Cardiac muscle cell (in vitro differentiated cells and primary cell): ENCODE measurements around the gene ZNF837. TPM values are rescaled to one million over a fixed set of nuclear protein-coding genes. Genes with fewer than 3 reads are reported as not detected.

ENCODE experiments used
- DNase-seq, 2 donors: peaks; one replicate each; pipeline versions ENCODE4 v3.0.0 to v3.0.0-alpha.2; 2010 to 2017; ENCODE audit warnings: low read depth in 1 of 2, low spot score in 1 of 2
- H3K27ac ChIP-seq: fragments of 200-600 bp; sonication (generic); 2 replicates; pipeline ENCODE4 v1.5.1; 2016
- H3K27me3 ChIP-seq: fragments of 200-600 bp; sonication (generic); 2 replicates; pipeline ENCODE4 v1.6.0; 2016; ENCODE audit warnings: control low read depth
- H3K36me3 ChIP-seq: fragments of 200-600 bp; sonication (generic); 2 replicates; pipeline ENCODE4 v1.5.1; 2016; ENCODE audit warnings: control low read depth
- H3K4me1 ChIP-seq: fragments of 200-600 bp; sonication (generic); 2 replicates; pipeline ENCODE4 v1.8.1; 2017; ENCODE audit warnings: low read depth, mild to moderate bottlenecking, mixed run types
- H3K4me3 ChIP-seq: fragments of 200-600 bp; sonication (generic); 2 replicates; pipeline ENCODE4 v1.5.1; 2016; ENCODE audit warnings: mild to moderate bottlenecking
- H3K9me3 ChIP-seq: fragments of 200-600 bp; sonication (generic); 2 replicates; pipeline ENCODE4 v1.5.1; 2017; ENCODE audit warnings: low read depth, mild to moderate bottlenecking, control low read depth
- polyA plus RNA-seq: library from polyadenylated mRNA; unstranded; fragments of >200 nt; fragmentation: Nextera tagmentation; extraction: Ambion mirVana; gene quantifications from 2 replicates; pipeline ENCODE4 v1.2.1, GENCODE V29; 2016
- total RNA-seq: library from RNA; depleted of rRNA; stranded (reverse); fragments of >200 nt; gene quantifications from 2 replicates; pipeline ENCODE4 v1.2.3, GENCODE V29; 2016
- TF ChIP-seq, protein P1 (sequence below): IDR thresholded peaks from 2 replicates; pipeline ENCODE4 v1.5.1; 2012; ENCODE audit warnings: low read depth, mild to moderate bottlenecking, low read length

Gene ZNF837
- total and polyA plus RNA-seq, 2 experiments from 2014 or later: 8.9 to 9.1 TPM

DNA sequence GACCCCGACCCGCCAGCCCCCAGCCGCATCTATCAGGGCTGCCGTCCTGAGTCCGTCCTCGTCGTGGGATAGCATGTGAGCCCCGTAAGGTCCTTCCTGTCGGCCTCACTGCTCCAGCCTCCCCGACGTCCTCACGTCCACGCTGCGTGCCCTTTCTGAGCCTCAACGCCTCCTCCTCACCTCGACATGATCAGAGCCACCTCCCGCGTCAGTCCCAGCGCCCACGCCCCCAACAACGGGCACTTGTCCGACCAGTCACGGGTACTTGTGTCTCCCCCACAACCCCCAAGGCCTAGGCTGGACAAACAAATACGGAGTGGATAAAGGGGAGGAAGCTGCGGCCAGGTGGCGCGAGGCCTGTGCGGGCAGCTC, 18.9 kb downstream of the ZNF837 start:
- TF ChIP-seq, protein P1, sequence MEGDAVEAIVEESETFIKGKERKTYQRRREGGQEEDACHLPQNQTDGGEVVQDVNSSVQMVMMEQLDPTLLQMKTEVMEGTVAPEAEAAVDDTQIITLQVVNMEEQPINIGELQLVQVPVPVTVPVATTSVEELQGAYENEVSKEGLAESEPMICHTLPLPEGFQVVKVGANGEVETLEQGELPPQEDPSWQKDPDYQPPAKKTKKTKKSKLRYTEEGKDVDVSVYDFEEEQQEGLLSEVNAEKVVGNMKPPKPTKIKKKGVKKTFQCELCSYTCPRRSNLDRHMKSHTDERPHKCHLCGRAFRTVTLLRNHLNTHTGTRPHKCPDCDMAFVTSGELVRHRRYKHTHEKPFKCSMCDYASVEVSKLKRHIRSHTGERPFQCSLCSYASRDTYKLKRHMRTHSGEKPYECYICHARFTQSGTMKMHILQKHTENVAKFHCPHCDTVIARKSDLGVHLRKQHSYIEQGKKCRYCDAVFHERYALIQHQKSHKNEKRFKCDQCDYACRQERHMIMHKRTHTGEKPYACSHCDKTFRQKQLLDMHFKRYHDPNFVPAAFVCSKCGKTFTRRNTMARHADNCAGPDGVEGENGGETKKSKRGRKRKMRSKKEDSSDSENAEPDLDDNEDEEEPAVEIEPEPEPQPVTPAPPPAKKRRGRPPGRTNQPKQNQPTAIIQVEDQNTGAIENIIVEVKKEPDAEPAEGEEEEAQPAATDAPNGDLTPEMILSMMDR: peak; percentile 18
- Histone ChIP-seq H3K4me1 (no peaks in the 10 kb centered on the region), H3K4me3 (peak overlapping the region; percentile 68), H3K27ac (peak overlapping the region; percentile 94), H3K9me3 (no peaks in the 10 kb centered on the region), H3K27me3 (no peaks in the 10 kb centered on the region), H3K36me3 (no peaks in the 10 kb centered on the region)
- peak in 1 of 2 donors; percentile 72 for DNase-seq

DNA sequence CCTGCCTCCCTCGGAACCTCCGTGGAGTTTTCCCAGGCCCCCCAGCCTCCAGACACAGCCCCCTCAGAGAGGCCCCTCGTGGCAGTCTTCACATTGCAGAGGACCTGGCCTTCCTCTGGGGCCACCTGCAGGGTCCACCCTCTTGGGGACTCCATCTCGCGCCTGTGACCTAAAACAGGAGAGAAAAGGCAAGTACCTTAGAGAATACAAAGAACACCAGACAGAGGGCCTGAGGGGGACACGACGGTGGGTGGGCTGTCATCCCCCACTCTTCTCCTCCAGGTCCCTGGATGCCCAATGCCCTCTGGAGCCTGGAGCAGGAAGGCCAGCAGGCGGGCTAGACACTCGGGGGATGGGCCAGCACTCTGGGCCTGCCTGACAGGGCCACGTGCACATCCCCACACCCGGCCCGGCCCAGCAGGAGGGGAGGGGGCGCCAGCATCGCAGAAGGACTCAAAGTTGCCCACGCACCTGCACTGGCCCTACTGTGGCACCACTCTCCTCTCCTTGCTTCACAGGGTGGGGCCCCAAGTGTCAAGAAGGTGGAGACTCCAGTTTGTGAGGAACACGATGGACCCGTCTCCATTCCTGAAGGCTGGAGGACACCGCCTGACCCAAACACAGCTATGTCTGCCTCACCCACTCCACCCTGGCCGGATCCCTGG, 23.2 kb downstream of the ZNF837 start:
- Histone ChIP-seq H3K9me3 (no peaks in the 10 kb centered on the region), H3K4me3 (no peak overlapping the region), H3K27ac (no peak overlapping the region), H3K27me3 (no peaks in the 10 kb centered on the region), H3K4me1 (no peaks in the 10 kb centered on the region), H3K36me3 (no peaks in the 10 kb centered on the region)
- TF ChIP-seq, protein P1: no peak
- DNase-seq: no peak

DNA sequence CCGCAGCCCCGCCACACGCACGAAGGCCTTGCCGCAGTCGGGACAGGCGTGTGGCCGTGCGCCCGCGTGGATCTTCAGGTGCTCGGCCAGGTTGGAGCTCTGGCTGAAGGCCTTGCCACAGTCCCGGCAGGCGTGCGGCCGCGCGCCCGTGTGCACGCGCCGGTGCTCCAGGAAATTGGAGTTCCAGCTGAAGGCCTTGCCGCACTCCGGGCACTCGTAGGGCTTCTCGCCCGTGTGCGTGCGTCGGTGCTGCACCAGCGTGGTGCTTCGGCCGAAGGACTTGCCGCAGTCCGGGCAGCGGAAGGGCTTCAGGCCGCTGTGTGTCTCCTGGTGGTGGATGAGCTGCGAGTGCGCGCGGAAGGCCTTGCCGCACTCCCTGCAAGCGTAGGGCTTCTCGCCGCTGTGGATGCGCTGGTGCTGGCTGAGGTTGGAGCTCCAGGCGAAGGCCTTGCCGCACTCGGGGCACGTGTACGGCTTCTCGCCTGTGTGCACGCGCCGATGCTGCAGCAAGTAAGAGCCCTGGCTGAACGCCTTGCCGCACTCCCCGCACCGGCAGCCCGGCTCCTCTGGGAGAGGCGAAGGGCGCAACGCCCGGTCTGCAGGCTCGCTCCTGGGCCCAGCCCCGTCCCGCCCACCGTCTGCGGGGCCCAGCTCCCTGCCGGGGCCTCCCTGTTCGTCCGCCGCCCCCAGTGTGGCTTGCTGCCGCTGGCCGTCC, 23.9 kb downstream of the ZNF837 start:
- DNase-seq: peak in 1 of 2 donors; percentile 53
- H3K27ac ChIP-seq: no peak overlapping the region
- no peaks in the 10 kb centered on the region for H3K36me3 ChIP-seq
- no peak overlapping the region for H3K4me3 ChIP-seq
- TF ChIP-seq, protein P1: no peak
- H3K4me1 ChIP-seq: no peaks in the 10 kb centered on the region
- no peaks in the 10 kb centered on the region for H3K9me3 ChIP-seq
- no peaks in the 10 kb centered on the region for H3K27me3 ChIP-seq

DNA sequence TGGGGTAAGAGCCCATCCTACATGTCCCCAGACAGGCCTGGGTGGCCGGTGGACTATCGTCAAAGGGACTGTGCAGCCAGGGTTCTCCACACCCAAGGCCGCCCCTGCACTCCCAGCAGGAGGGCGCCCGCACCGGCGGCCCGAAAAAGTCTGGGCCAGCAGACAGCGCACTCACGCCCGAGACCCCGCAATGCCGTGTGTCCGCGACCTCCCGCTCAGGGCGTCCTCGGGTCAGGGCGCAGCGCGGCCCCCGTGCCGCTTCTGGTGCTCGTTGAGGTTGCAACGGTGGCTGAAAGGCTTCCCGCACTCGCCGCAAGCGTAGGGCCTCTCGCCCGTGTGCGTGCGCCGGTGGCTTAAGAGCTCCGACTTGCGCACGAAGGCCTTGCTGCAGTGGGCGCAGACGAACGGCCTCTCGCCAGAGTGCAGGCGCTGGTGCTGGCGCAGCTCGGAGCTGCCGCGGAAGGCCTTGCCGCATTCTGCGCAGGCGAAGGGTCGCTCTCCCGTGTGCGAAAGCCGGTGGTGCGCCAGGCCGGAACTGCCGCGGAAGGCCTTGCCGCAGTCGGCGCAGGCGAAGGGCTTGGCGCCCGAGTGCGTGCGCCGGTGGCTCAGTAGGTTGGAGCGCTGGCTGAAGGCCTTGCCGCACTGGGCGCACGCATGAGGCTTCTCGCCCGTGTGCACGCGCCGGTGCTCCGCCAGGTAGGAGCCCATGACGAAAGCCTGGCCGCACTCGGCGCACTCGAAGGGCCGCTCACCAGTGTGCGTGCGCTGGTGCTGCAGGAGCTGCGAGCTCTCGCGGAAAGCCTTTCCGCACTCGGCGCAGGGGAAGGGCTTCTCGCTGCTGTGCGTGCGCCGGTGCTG, 24.7 kb downstream of the ZNF837 start:
- Histone ChIP-seq H3K4me3 (no peak overlapping the region), H3K27me3 (no peaks in the 10 kb centered on the region), H3K9me3 (no peaks in the 10 kb centered on the region), H3K4me1 (no peaks in the 10 kb centered on the region), H3K27ac (no peak overlapping the region), H3K36me3 (no peaks in the 10 kb centered on the region)
- TF ChIP-seq, protein P1: no peak
- peak in 1 of 2 donors; percentile 65 for DNase-seq

DNA sequence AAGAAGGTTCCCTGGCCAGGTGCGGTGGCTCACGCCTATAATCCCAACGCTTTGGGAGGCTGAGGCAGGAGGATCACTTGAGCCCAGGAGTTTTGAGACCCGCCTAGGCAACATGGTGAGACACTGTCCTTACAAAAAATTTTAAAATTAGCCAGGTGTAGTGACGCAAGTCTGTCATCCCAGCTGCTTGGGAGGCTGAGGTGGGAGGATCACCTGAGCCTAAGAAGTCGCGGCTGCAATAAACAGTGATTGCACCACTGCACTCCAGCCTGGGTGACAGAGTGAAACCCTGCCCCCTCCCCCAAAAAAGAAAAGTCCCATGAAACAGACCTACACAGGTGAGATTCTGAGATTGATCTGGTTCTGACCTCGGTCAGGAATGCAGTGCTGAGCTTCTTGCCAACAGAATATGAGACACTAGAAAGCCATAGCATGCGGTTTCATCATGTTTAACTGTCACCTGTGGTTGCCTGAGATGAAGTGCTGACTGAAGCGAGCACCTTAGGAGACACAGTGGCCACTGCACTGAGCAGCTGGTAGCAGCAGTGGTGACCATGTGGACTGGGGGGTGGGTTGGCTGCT, 25.5 kb downstream of the ZNF837 start:
- H3K9me3 ChIP-seq: no peaks in the 10 kb centered on the region
- no peak for DNase-seq
- H3K27me3 ChIP-seq: no peaks in the 10 kb centered on the region
- no peak overlapping the region for H3K4me3 ChIP-seq
- no peaks in the 10 kb centered on the region for H3K36me3 ChIP-seq
- H3K27ac ChIP-seq: no peak overlapping the region
- H3K4me1 ChIP-seq: no peaks in the 10 kb centered on the region
- TF ChIP-seq, protein P1: no peak
